HEK293 (cell line): ENCODE results near the gene RUFY4.
A peak's percentile ranks its signal among the peaks of the same experiment; 100 is the strongest.
"Not testable (repeated sequence)": the region's sequence is repeated elsewhere in the genome, so short reads cannot be mapped to it uniquely, and the experiment has no call there.

Experiments
- CTCF ChIA-PET: fragments of 350-600 bp; formaldehyde crosslinking; extraction: SDS; loops from one replicate; lab custom pipeline; 2021; ENCODE audit warnings: antibody characterized with exemption; lab: Yijun Ruan, JAX
- POLR2A ChIA-PET: fragments of 300-600 bp; formaldehyde crosslinking; extraction: SDS; loops from one replicate; lab custom pipeline; 2020; ENCODE audit warnings: antibody characterized with exemption, inconsistent platforms; lab: Yijun Ruan, JAX
- H3K27ac ChIP-seq: fragments of 200-500 bp; sonication (Bioruptor generic); 2 replicates; pipeline ENCODE4 v1.5.1; 2014; ENCODE audit warnings: low read depth, low read length, control low read depth, inconsistent platforms; ENCODE audit errors: extremely low read depth
- H3K36me3 ChIP-seq, 2 experiments: fragments of 200-500 bp in 1 of 2; sonication (Bioruptor generic) in 1 of 2; 1 replicate in 1 of 2; 2 replicates in 1 of 2; pipeline ENCODE4 v1.5.1; 2014 to 2017; ENCODE audit warnings: inconsistent platforms in 2 of 2, low read length in 2 of 2; ENCODE audit not compliant: control insufficient read depth in 2 of 2, insufficient read depth in 1 of 2
- H3K4me1 ChIP-seq: fragments of 200-500 bp; sonication (Bioruptor generic); 2 replicates; pipeline ENCODE4 v1.5.1; 2014; ENCODE audit warnings: mild to moderate bottlenecking, low read length, inconsistent platforms; ENCODE audit not compliant: control insufficient read depth, insufficient read depth
- H3K4me3 ChIP-seq: 2 replicates; pipeline ENCODE4 v1.5.1; 2011; ENCODE audit warnings: low read depth, mild to moderate bottlenecking, control low read depth, low read length, moderate library complexity
- H3K9me3 ChIP-seq: fragments of 200-500 bp; sonication (Bioruptor generic); 2 replicates; pipeline ENCODE4 v1.5.1; 2014; ENCODE audit warnings: low read depth, low read length, inconsistent platforms; ENCODE audit not compliant: control insufficient read depth, insufficient read depth
- ATF2 ChIP-seq: fragments of 450-650 bp; formaldehyde crosslinking; IDR thresholded peaks from 2 replicates; pipeline ENCODE4 v1.5.1; 2016; ENCODE audit warnings: missing biosample characterization, missing genetic modification characterization, low read depth
- BCL6B ChIP-seq: fragments of 450-650 bp; formaldehyde crosslinking; IDR thresholded peaks from 2 replicates; pipeline ENCODE4 v1.5.1; 2017; ENCODE audit warnings: missing biosample characterization, missing genetic modification characterization
- HIC1 ChIP-seq: fragments of 450-650 bp; formaldehyde crosslinking; IDR thresholded peaks from 2 replicates; pipeline ENCODE4 v1.5.1; 2016; ENCODE audit warnings: missing biosample characterization, missing genetic modification characterization
- MZF1 ChIP-seq: fragments of 450-650 bp; formaldehyde crosslinking; IDR thresholded peaks from 2 replicates; pipeline ENCODE4 v1.5.1; 2017; ENCODE audit warnings: missing biosample characterization, missing genetic modification characterization, borderline replicate concordance
- OVOL3 ChIP-seq: fragments of 450-650 bp; formaldehyde crosslinking; IDR thresholded peaks from 2 replicates; pipeline ENCODE4 v1.5.1; 2016; ENCODE audit warnings: missing biosample characterization, missing genetic modification characterization
- PATZ1 ChIP-seq: fragments of 450-650 bp; formaldehyde crosslinking; IDR thresholded peaks from 2 replicates; pipeline ENCODE4 v1.5.1; 2016; ENCODE audit warnings: missing biosample characterization, missing genetic modification characterization
- PBX3 ChIP-seq: sonication (generic); formaldehyde crosslinking; IDR thresholded peaks from 2 replicates; pipeline ENCODE4 v1.8.1; 2022; ENCODE audit warnings: mild to moderate bottlenecking, moderate library complexity, missing genetic modification reagents
- SETDB1 ChIP-seq: IDR thresholded peaks from one replicate; pipeline ENCODE4 v1.6.1; 2017; ENCODE audit warnings: mild to moderate bottlenecking, low read length, moderate library complexity, mixed read lengths; ENCODE audit not compliant: insufficient read length
- ZIC2 ChIP-seq: fragments of 450-650 bp; formaldehyde crosslinking; IDR thresholded peaks from 2 replicates; pipeline ENCODE4 v1.5.1; 2016; ENCODE audit warnings: missing biosample characterization, missing genetic modification characterization
- ZNF146 ChIP-seq: fragments of 450-650 bp; formaldehyde crosslinking; IDR thresholded peaks from 2 replicates; pipeline ENCODE4 v1.5.1; 2016; ENCODE audit warnings: missing biosample characterization, missing genetic modification characterization
- ZNF221 ChIP-seq: fragments of 450-650 bp; formaldehyde crosslinking; IDR thresholded peaks from 2 replicates; pipeline ENCODE4 v1.5.1; 2017; ENCODE audit warnings: missing biosample characterization, missing genetic modification characterization, borderline replicate concordance
- ZNF274 ChIP-seq, 2 experiments: fragments of 200-500 bp in 1 of 2; fragments of 450-650 bp in 1 of 2; sonication (Bioruptor generic) in 1 of 2; formaldehyde crosslinking in 1 of 2; IDR thresholded peaks; 2 replicates each; pipeline versions ENCODE4 v1.5.1 to v1.6.1; 2014 to 2016; ENCODE audit warnings: borderline replicate concordance in 1 of 2, inconsistent platforms in 1 of 2, low read length in 1 of 2, missing biosample characterization in 1 of 2, missing genetic modification characterization in 1 of 2
- ZNF350 ChIP-seq: fragments of 450-650 bp; formaldehyde crosslinking; IDR thresholded peaks from 2 replicates; pipeline ENCODE4 v1.5.0; 2017; ENCODE audit warnings: missing biosample characterization, mild to moderate bottlenecking, missing genetic modification characterization
- ZNF366 ChIP-seq: fragments of 450-650 bp; formaldehyde crosslinking; conservative IDR thresholded peaks from 2 replicates; pipeline ENCODE4 v1.5.1; 2016; ENCODE audit warnings: missing biosample characterization, missing genetic modification characterization
- ZNF48 ChIP-seq: fragments of 450-650 bp; formaldehyde crosslinking; IDR thresholded peaks from 2 replicates; pipeline ENCODE4 v1.5.1; 2016; ENCODE audit warnings: missing biosample characterization, missing genetic modification characterization
- ZNF530 ChIP-seq: fragments of 450-650 bp; formaldehyde crosslinking; IDR thresholded peaks from 2 replicates; pipeline ENCODE4 v1.5.1; 2016; ENCODE audit warnings: low read depth, missing biosample characterization, missing genetic modification characterization
- ZNF747 ChIP-seq: fragments of 450-650 bp; formaldehyde crosslinking; IDR thresholded peaks from 2 replicates; pipeline ENCODE4 v1.5.1; 2016; ENCODE audit warnings: missing biosample characterization, missing genetic modification characterization
- ZNF777 ChIP-seq: fragments of 450-650 bp; formaldehyde crosslinking; IDR thresholded peaks from 2 replicates; pipeline ENCODE4 v1.5.1; 2017; ENCODE audit warnings: missing biosample characterization, missing genetic modification characterization, borderline replicate concordance
- ZNF791 ChIP-seq: fragments of 450-650 bp; formaldehyde crosslinking; IDR thresholded peaks from 2 replicates; pipeline ENCODE4 v1.5.1; 2016; ENCODE audit warnings: missing biosample characterization, missing genetic modification characterization
- ZSCAN30 ChIP-seq: fragments of 450-650 bp; IDR thresholded peaks from 2 replicates; pipeline ENCODE4 v1.5.1; 2018; ENCODE audit warnings: missing biosample characterization, mild to moderate bottlenecking, missing genetic modification characterization, moderate library complexity
- TF ChIP-seq, protein P1 (sequence below): fragments of 450-650 bp; formaldehyde crosslinking; IDR thresholded peaks from 2 replicates; pipeline ENCODE4 v1.5.1; 2017; ENCODE audit warnings: missing biosample characterization, missing genetic modification characterization

The RUFY4 gene

GRCh38 chr2:218043701-218044109 lies 25.3 kb upstream of the RUFY4 start:
- TF ChIP-seq ZNF777 (tag by site-specific recombination) = no peak
- TF ChIP-seq MZF1 (tag by site-specific recombination) = no peak
- no peak for TF ChIP-seq ZSCAN30
- no peak for TF ChIP-seq ZNF530
- TF ChIP-seq ATF2 (tag by site-specific recombination) = no peak
- TF ChIP-seq BCL6B (tag by site-specific recombination) = no peak
- no peak for TF ChIP-seq ZNF350 (tag by site-specific recombination)
- TF ChIP-seq ZNF791 (tag by site-specific recombination) = no peak
- no peak for TF ChIP-seq ZIC2
- TF ChIP-seq ZNF274 (IDR thresholded peaks at IDR 0.05; ENCODE audit: low read length) = no peak
- TF ChIP-seq ZNF274 (tag by site-specific recombination; IDR thresholded peaks at IDR 0.05; ENCODE audit: borderline replicate concordance) = no peak
- ChIA-PET POLR2A (no interaction called here), CTCF (interaction anchor here (0.8 to 2.4 kb wide), 5 partner anchors 9 to 258 kb away, joined by 3 to 6 read pairs (median 4); no protein-coding TSS in a partner anchor)
- no peak overlapping the region for H3K27ac ChIP-seq
- no peaks in the 10 kb centered on the region for H3K9me3 ChIP-seq
- H3K36me3 ChIP-seq = no peaks in the 10 kb centered on the region
- no peak overlapping the region for H3K4me3 ChIP-seq
- H3K4me1 ChIP-seq = no peaks in the 10 kb centered on the region

- peak; percentile 86 for TF ChIP-seq ZNF146
- TF ChIP-seq, all 188 proteins: peak for 1; not testable (repeated sequence) for 187
- POLR2A ChIA-PET, H3K4me1 ChIP-seq, H3K9me3 ChIP-seq, H3K36me3 ChIP-seq, H3K4me3 ChIP-seq, H3K27ac ChIP-seq: not testable (repeated sequence)
- CTCF ChIA-PET = interaction anchor here (0.6 to 2.4 kb wide), 8 partner anchors 10 to 259 kb away, joined by 3 to 6 read pairs (median 4); partner anchors contain the start of gene RUFY4
These were observed 24.5 kb upstream of the RUFY4 start for GRCh38 chr2:218044599-218044998.

- Histone ChIP-seq H3K36me3 (no peaks in the 10 kb centered on the region), H3K4me1 (no peaks in the 10 kb centered on the region), H3K27ac (no peak overlapping the region), H3K9me3 (no peaks in the 10 kb centered on the region), H3K4me3 (no peak overlapping the region)
- CTCF ChIA-PET = interaction anchor here (0.5 to 1.4 kb wide), 5 partner anchors 24 to 1757 kb away, joined by 3 to 5 read pairs (median 3); no protein-coding TSS in a partner anchor
- TF ChIP-seq ZSCAN30 (no peak), HIC1 (no peak), ZNF747 (no peak), SETDB1 (no peak), ZNF366 (no peak), PBX3 (CRISPR knock-in tag) (no peak), PATZ1 (tag by site-specific recombination) (no peak), ZNF221 (no peak), ZNF48 (tag by site-specific recombination) (no peak), OVOL3 (tag by site-specific recombination) (no peak)
- TF ChIP-seq, protein P1, sequence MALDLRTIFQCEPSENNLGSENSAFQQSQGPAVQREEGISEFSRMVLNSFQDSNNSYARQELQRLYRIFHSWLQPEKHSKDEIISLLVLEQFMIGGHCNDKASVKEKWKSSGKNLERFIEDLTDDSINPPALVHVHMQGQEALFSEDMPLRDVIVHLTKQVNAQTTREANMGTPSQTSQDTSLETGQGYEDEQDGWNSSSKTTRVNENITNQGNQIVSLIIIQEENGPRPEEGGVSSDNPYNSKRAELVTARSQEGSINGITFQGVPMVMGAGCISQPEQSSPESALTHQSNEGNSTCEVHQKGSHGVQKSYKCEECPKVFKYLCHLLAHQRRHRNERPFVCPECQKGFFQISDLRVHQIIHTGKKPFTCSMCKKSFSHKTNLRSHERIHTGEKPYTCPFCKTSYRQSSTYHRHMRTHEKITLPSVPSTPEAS (tag by site-specific recombination) = no peak
- POLR2A ChIA-PET = no interaction called here
These were observed 22.8 kb upstream of the RUFY4 start for GRCh38 chr2:218046238-218046637.
